WTC11 (cell line): ENCODE data around the gene IGSF9B.

Source experiments
- ELF4 ChIP-seq: sonication (generic); formaldehyde crosslinking; IDR thresholded peaks from 2 replicates; pipeline ENCODE4 v1.8.1; 2022; ENCODE audit warnings: low read depth, mild to moderate bottlenecking, moderate library complexity, missing genetic modification reagents
- FOXP4 ChIP-seq: sonication (generic); formaldehyde crosslinking; IDR thresholded peaks from 2 replicates; pipeline ENCODE4 v1.8.0; 2022; ENCODE audit warnings: mild to moderate bottlenecking, missing genetic modification reagents
- GABPB1 ChIP-seq: sonication (generic); formaldehyde crosslinking; IDR thresholded peaks from 2 replicates; pipeline ENCODE4 v1.8.1; 2023; ENCODE audit warnings: mild to moderate bottlenecking, missing genetic modification reagents
- JAZF1 ChIP-seq: fragments of 250-450 bp; sonication (Bioruptor Pico); IDR thresholded peaks from 2 replicates; pipeline ENCODE4 v1.9.0; 2021; ENCODE audit warnings: moderate library complexity, mild to moderate bottlenecking, inconsistent platforms
- MAX ChIP-seq: sonication (generic); formaldehyde crosslinking; IDR thresholded peaks from 2 replicates; pipeline ENCODE4 v1.8.0; 2022; ENCODE audit warnings: mild to moderate bottlenecking, missing genetic modification reagents
- TP53 ChIP-seq: sonication (generic); formaldehyde crosslinking; IDR thresholded peaks from 2 replicates; pipeline ENCODE4 v1.8.1; 2023; ENCODE audit warnings: mild to moderate bottlenecking, missing genetic modification reagents
- TF ChIP-seq, protein P1 (sequence below): fragments of 200-600 bp; IDR thresholded peaks from 2 replicates; pipeline ENCODE4 v1.8.0; 2022; ENCODE audit warnings: antibody characterized with exemption
- TF ChIP-seq, protein P2 (sequence below): sonication (generic); formaldehyde crosslinking; IDR thresholded peaks from 2 replicates; pipeline ENCODE4 v1.8.1; 2022; ENCODE audit warnings: low read depth, missing genetic modification reagents, borderline replicate concordance
- TF ChIP-seq, protein P3 (sequence below): sonication (generic); formaldehyde crosslinking; IDR thresholded peaks from 2 replicates; pipeline ENCODE4 v1.8.1; 2023; ENCODE audit warnings: mild to moderate bottlenecking, missing genetic modification reagents
- TF ChIP-seq, protein P4 (sequence below): sonication (generic); formaldehyde crosslinking; conservative IDR thresholded peaks from 2 replicates; pipeline ENCODE4 v1.8.1; 2022; ENCODE audit warnings: mild to moderate bottlenecking, missing genetic modification reagents

DNA sequence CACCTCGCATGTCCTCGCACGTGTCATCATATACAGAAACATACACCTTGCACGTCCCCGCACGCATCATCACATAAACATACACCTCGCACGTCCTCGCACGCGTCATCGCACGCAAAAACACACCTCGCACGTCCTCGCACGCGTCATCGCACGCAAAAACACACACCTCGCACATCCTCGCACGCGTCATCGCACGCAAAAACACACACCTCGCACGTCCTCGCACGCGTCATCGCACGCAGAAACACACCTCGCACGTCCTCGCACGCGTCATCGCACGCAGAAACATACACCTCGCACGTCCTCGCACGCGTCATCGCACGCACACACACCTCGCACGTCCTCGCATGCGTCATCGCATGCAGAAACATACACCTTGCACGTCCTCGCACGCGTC lies 16.7 kb downstream of the IGSF9B start:
- TF ChIP-seq, protein P1, sequence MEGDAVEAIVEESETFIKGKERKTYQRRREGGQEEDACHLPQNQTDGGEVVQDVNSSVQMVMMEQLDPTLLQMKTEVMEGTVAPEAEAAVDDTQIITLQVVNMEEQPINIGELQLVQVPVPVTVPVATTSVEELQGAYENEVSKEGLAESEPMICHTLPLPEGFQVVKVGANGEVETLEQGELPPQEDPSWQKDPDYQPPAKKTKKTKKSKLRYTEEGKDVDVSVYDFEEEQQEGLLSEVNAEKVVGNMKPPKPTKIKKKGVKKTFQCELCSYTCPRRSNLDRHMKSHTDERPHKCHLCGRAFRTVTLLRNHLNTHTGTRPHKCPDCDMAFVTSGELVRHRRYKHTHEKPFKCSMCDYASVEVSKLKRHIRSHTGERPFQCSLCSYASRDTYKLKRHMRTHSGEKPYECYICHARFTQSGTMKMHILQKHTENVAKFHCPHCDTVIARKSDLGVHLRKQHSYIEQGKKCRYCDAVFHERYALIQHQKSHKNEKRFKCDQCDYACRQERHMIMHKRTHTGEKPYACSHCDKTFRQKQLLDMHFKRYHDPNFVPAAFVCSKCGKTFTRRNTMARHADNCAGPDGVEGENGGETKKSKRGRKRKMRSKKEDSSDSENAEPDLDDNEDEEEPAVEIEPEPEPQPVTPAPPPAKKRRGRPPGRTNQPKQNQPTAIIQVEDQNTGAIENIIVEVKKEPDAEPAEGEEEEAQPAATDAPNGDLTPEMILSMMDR = no peak
- TF ChIP-seq, protein P2, sequence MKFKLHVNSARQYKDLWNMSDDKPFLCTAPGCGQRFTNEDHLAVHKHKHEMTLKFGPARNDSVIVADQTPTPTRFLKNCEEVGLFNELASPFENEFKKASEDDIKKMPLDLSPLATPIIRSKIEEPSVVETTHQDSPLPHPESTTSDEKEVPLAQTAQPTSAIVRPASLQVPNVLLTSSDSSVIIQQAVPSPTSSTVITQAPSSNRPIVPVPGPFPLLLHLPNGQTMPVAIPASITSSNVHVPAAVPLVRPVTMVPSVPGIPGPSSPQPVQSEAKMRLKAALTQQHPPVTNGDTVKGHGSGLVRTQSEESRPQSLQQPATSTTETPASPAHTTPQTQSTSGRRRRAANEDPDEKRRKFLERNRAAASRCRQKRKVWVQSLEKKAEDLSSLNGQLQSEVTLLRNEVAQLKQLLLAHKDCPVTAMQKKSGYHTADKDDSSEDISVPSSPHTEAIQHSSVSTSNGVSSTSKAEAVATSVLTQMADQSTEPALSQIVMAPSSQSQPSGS (CRISPR knock-in tag) = no peak
- TF ChIP-seq, protein P3, sequence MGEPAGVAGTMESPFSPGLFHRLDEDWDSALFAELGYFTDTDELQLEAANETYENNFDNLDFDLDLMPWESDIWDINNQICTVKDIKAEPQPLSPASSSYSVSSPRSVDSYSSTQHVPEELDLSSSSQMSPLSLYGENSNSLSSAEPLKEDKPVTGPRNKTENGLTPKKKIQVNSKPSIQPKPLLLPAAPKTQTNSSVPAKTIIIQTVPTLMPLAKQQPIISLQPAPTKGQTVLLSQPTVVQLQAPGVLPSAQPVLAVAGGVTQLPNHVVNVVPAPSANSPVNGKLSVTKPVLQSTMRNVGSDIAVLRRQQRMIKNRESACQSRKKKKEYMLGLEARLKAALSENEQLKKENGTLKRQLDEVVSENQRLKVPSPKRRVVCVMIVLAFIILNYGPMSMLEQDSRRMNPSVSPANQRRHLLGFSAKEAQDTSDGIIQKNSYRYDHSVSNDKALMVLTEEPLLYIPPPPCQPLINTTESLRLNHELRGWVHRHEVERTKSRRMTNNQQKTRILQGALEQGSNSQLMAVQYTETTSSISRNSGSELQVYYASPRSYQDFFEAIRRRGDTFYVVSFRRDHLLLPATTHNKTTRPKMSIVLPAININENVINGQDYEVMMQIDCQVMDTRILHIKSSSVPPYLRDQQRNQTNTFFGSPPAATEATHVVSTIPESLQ (CRISPR knock-in tag) = no peak
- no peak for TF ChIP-seq MAX (CRISPR knock-in tag)
- no peak for TF ChIP-seq TP53 (CRISPR knock-in tag)
- TF ChIP-seq, protein P4, sequence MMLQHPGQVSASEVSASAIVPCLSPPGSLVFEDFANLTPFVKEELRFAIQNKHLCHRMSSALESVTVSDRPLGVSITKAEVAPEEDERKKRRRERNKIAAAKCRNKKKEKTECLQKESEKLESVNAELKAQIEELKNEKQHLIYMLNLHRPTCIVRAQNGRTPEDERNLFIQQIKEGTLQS = no peak
- TF ChIP-seq JAZF1 (CRISPR knock-in tag) = no peak
- no peak for TF ChIP-seq FOXP4 (CRISPR knock-in tag)
- no peak for TF ChIP-seq GABPB1 (CRISPR knock-in tag)
- TF ChIP-seq ELF4 (CRISPR knock-in tag) = no peak
